GM18511 (cell line): ENCODE measurements around the gene DHCR24.

Experiments
- ATAC-seq: cut with Tn5 transposase; IDR thresholded peaks from one replicate; pipeline ENCODE4 v1.9.1; 2021; ENCODE audit warnings: mild to moderate bottlenecking, moderate library complexity; ENCODE audit not compliant: unreplicated experiment

DHCR24 gene

DNA sequence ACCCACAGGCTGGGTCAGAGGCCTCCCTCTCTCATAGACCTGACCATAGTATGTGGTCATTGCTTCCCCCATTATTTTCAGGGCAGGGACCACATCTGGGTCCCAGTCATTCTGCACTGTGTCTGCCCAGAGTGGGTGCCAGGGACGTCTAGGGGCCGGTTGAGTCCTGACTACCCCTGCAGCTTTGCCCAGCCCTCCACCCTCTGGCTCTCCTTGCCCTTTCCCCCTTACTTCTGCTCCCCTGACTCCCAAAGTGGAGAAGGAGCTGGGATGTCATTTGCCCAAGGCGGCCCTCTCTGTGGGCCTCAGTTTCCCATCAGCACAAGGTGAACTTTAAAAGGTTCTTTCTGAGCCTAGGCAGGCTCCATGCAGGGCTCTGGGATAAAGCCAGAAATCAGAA lies 81.5 kb downstream of the DHCR24 start:
- ATAC-seq, result no peak

DNA sequence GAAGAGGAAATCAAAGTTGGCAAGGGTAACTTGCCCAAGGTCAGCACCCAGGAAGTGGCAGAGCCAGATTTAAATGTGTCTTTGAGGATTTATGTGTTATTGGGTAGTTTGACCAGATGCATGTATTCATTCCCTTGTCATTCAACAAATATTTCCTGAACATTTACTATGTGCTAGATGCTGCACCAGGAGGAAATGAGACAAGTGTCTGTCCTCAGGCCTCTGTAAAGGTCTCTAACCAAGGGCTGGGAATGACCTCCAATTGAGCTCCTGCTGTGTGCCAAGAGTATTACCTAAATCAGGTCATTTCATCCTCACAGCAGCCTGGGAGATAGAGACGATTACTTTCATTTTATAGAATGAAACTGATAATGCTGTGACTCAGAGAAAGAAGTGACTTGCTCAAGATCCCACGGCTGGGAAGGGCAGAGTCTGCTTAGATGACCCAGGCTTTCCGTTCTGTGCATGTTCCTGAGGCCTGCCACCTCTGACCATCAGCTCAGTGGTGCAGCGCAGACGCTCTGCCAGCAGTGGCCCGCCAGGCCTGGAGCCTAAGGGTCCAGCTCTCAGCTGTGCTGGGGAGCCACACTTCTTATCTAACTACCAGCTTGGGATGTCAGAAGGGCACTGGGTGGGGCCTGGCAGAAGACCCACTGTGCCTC lies 82.4 kb downstream of the DHCR24 start:
- no peak for ATAC-seq

DNA sequence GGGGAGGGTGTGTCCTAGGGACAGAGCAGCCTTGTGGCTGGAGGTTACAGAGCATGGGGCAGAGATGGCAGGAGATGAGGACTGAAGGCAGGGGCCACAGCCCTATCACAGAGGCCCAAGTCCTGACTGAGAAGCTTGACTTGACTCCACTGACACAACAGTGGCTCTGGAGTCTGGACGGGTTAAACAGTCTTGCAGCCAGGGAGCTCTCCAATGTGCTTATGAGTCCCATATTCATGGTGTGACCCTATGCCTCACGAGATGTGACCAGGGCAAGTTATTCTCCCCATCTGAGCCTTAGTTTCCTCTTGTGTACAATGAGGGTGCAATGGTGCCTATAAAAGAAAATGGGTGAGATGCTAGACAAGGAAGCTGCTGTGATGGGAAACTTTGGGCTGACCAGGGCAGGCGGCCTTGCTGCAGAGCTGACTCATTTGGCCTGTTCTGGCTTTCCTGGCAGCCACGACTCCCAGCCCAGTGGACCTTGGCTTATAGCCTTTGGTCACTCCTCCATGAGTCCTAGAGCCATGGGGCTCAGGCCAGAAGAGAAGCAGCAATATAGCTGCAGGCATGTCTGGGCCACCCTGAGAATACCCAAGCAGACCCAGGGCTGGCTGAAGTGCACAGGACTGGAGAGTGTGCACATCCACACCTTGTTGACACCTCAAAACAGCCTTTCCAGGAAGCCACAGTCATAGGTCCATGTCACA lies 83.1 kb downstream of the DHCR24 start:
- no peak for ATAC-seq

DNA sequence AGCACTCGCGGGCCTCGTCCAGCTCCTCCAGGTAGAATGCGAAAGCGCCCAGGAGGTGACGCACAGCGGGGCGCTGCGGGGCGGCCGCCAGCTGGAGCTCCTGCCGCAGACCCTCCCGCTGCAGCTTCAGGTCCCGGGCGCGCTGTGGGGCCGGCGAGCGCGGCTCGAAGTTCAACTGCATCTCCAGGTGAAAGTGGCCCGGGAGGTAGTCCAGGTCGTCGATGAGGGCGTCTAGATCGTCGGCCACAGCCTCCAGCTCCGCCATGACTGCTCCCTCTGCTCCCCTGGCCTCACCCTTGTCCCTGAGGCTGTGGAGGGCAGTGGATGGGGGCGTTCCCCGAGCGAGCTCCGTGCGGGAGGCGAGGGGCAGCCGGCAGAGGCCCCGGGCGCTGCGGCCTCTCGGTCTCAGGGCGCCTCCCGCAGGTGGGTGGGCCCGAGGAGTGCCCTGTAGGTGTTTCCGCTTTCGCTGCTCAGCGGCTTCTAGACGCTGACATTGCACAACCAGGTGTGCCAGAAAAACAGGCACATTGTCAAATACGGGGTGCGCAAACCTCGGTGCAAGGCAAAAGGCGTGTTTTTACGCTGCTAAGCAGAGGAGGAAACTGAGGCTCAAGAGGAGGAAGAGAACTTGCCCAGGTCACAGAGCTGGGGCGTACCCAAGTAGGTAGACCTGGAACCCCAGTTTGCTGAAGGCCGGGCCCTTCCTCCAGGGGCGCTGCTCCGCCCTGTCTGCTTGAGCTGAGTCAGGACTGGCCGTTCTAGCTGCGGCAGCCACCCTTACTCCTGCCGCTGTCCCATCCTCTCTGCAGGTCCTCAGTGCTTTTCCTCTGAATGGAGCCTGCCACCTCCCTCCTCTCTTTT lies 85.9 kb downstream of the DHCR24 start, which contains the start of gene TTC22:
Gene TTC22 (minus strand): TSS at position 425 of the 861 bp plus-strand sequence. CDS start 160 bp downstream, at position 265.
- ATAC-seq, result peak; percentile 87

DNA sequence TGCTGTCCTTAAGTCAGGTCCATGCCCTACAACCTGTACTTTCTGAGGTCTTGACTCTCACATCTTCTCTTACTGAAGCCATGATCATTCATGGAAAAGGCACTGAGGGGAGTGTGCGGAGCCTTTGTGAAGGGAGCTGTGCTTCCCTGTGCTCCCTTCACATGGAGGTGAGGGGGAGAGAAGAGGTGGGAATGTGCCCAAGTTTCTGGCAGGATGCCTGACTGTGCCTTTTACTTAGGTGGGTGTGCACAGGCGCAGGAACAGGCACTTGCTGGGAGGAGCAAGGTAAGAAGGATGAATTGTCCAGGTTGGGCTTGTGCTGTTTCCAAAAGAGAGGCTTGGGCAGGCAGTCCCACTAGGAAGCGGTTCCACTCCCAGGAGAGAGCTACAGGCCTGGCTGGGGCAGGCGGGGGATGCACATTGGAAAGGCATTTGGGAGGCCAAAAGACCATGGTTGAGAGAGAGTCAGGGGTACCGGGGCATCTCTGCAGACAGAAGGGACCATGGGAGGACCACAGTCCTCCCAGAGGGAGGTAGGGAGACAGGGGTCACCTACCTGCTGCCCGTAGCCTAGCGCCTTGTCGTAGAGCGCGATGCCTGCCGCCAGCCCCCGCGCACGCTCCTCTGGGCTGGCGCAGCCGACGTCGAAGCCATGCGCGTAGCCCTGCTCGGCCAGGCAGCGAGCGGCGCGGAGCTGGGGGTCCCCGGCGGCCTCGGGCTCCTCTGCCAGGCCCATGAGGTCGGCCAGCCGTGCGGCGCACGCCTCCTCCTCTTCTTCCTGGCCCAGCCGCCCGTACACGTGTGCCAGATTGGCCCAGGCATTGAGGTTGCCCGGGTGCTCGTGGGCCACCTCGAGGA lies 86.7 kb downstream of the DHCR24 start:
- no peak for ATAC-seq
